AG20443 (cell line): ENCODE results near the gene NFIA.

Experiments
- DNase-seq: peaks from one replicate; pipeline ENCODE4 v3.0.0; 2012; ENCODE audit warnings: low spot score, mixed read lengths

NFIA gene

DNA sequence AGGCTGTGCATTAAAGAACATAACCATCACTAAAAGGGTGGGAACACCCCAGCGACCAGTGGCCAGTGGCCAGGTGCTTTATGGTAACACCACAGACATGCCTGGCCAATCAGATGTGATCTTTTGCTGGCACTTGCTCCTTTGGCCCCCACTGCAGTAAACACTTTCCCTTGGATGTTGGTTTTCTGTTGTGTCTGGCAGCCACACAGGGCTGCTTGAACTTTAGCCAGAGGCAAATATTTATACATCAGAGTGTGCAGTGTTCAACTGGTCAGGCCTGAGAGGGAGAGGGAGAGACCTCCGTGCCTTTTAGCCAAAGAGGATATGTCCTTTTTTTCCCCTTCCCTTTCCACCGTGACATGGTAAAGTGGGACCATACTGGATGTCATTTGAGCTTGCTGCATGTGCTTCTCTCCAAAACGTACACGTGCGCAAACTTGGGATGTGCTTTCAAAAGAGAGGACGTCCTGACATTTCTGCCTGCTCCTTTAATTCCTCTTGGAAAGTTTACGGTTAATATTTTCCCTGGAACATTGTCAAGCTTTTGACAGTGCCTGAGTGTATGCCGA is 101.2 kb downstream of the NFIA start:
- DNase-seq = peak; percentile 14

DNA sequence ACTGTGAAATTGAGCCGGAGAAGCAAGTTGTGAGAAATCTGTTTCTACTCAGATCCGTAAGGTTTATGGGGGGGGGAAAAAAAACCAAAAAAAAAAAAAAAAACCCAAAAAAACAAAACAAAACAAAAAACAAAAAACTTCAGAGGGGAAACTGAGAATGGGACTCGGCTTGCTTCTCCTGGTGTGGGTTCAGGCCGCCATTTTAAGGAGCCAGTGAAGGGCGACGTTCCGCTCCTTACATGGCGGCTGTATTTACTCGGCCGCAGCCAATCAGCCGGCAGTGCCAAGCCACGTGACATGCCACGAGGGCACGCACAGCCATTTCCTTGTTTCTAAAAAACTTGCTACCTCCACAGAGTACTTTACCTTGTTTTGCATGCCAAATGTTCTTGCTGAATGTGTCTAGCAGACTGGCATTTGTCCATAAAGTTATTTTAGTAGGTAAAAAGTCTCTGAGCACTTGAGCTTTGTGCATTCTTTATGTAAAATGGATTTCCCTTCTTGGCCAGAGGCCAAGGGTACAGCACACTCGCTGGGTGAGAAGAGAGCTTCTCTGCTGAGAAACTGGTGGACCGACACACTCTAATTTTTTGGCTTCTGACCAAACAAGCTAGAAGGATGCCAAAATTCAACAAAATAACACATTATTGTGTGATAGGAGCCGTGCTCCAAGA is 101.8 kb downstream of the NFIA start:
- DNase-seq = peak; percentile 89

DNA sequence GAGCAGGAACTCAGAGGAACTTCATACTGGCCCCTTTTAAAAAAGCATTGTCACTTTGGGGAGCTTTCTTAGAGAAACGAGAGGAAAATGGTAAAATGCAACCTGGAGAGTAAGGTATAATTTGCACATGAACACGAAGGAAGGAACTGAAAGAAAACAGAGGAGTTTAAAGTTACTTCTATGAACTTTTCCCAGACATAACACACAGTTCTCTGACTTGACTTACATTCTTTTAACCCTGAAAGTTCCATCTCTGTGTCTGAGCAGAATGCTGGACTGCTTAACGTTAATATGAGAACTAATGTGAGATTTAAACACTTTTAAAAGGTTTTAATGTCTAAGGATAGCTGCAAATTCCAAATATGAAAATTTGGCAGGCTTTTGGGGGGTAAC is 102.3 kb downstream of the NFIA start:
- DNase-seq = no peak

DNA sequence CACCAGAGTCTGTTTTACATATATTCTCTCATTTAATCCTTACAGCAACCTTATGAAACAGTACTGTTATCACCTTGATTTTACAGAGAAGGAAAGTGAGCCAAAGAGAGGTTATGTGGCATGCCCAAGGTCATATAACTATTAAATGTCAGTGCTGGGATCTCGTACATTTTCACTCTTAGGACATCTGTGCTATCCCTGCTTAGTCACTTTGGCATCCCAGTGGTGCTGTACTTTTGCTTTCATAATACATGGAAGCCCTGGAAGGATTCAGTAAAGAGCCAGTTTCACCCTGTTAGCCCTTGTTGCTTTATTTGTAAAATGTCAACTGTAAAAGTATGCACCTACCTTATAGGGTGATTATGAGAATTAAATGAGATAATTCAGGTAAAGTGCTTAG is 104.4 kb downstream of the NFIA start:
- peak; percentile 31 for DNase-seq

DNA sequence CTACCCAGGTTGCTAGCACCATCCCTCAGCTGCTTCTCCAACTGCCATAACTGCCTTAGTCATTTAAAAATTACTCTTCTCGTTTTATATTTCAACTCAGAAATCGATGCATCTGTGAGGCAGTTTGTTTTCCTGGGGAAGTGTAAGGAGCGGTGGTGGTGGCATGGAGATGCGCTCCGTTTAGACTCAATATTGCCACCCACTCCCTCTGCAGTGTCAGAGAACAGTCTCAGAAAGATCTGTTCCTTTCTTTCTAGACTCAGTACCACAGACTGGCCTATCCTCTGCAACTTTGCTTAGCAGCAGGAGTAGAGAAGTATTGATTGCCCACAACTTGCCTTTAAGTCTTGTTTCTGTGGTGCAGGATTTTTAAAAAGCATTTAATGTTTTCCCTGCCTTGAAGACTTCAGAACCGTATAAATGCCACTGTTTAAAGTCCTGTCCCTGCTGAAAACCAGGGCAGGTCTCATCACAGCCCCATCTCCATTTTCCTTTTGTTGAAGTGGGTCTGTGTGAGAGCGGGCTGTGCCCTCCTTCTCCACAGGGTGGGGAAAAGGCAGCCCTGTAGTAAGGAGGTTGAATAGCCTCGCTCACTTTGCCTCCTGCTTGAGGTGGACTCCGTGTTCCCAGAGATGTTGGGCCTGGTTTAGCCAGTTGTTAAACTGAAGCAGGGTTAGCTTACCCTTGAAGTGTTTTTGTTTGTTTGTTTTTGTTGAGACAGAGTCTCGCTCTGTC is 105.2 kb downstream of the NFIA start:
- no peak for DNase-seq

DNA sequence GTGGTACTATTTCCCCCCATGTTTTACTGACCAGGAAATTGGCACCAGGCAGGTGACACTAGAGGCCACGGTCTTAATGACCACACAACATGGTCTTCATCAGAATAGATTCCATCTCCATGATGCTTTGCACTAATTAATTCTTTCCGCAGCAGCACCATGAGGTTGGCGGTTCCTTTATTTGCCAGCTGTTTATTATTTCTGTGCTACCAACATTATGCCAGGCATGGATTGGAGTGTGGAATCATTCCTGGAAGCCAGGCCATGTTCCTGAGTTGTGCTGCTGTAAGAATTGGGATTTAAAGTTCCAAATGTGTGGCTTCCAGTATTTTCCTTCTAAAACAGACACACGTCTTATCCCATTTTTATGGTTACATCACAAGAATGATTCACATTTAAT is 107.8 kb downstream of the NFIA start:
- no peak for DNase-seq

DNA sequence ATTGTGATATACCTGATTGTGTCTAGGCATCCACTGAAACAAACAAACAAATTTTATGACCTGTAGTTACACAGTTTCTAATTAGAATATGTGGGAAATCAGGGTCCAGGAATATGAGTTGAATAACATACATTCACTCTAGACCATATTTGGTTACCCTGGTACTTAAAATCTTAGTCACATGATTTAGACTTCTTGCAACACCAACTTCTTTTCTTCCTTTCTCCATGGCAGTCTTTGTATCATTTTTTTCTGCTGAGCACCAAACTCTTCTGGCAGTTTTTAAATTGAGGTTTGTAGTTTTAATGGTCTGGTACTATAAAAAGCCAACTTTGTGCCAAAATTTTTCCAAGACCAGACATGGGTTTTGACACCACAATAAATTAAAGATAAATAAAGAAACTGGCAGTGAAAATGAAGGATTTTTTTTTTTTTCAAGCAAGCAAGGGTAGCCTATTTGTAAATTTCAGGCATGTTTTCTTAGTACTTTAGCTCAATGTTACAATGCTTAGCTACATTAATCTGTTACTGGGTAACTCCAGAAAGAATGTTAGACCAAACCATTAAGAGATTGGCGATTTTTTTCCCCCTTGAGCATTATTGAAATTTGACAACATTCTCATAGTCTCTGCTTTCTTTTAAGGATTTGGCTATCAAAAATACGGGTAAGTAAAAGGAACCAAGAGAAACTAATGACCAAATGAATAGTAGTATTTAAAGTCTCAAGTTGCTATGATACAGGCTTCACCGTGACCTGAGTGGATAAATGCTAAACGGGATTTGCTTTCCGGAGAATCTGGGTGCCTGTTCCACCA is 108.5 kb downstream of the NFIA start:
- DNase-seq = no peak

DNA sequence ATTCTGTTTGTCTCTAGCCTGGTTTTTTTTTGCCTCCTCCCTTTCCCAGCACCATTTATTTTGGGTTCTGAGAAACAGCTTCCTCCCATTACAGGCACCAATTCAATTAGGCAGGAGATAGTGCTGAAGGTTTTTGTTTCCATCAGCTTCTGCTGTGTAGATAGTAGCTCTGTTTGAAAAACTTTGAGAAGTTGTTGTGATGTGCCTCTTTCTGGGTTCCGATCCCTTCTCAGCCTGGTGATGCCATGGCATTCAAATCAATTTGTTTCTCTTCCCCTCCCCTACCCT is 109.0 kb downstream of the NFIA start:
- no peak for DNase-seq

DNA sequence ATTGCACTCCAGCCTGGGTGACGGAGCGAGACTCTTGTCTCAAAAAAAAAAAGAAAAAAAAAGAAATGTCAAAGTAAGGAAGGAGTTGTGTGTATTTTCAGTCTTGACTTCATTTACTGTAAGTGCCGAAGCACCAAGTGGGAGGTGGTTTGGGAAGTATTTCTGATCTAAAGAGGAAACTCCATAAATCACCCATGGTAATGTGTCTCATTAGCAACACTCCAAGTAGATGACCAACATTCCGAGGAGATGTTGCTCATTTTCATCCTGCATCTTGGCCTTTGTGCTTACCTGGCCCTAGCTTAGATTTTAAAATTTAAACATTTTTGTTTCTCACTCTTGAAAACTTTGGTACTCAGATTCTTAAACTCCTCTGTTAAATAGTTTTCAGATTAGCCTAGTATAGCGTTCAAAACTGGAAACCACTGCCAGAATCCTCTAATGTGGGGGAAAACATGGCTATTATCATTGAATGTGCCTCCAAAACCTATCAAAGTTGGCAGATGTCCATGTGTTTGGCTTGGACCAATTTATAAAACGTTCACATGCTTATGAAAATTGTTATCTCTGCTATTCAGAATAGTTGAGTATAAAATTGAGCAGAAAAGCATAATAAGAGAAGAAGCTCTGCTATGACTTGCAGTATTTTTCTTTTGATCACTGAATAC is 110.4 kb downstream of the NFIA start:
- no peak for DNase-seq

DNA sequence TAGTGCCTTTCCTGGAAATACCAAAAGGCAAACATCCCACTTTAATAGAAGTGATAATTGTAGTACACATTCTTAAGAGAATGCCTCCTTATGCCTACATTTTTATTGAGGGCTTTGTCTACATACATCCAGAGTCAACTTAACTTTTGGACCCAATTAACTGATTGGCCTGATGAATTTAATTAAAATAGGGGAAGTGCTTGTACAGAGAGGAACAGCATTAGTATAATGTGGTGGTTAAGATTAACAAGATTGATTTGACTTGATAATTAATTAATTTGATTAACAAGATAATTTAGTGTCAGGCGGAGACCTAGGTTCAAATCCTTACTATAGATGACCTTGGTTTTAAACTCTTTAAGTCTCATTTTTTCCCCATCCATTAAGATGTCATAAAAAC is 111.4 kb downstream of the NFIA start:
- no peak for DNase-seq

DNA sequence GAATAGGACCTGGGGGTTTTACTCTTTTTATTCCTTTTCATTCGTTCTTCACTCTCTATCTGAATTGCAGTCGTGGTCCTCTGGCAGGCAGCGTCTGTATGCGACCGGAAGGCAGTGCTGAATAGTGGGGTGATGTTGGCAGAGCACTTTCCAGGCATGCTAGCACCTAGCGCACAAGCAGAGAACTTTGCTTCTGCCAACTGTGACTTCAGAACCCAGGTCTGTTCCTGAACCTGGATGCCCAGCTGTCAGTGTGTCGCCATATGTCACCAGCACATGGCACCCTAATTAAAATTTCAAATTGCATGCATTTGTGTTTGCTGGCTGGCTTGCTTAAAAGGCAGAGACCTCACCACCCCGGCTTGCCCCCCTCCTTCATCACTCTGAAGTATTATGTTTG is 116.2 kb downstream of the NFIA start:
- no peak for DNase-seq

DNA sequence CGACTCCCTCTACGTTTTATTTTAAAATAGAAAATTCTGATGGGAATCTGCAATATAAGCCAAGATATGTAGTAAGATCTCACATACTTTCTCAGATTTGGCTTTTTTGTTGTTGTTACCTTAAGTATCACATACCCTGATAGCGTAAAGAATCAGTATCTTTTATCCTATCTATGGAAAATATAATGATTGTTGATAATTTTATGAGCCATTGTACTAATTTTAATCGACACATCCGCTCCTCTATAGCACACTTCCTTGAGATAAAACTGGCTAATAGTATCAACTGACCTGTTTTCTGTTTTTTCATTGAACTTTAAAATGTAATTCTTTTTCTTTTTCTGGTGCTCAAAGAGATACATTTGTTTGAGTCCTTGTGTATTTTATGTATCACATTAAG is 118.7 kb downstream of the NFIA start:
- no peak for DNase-seq

DNA sequence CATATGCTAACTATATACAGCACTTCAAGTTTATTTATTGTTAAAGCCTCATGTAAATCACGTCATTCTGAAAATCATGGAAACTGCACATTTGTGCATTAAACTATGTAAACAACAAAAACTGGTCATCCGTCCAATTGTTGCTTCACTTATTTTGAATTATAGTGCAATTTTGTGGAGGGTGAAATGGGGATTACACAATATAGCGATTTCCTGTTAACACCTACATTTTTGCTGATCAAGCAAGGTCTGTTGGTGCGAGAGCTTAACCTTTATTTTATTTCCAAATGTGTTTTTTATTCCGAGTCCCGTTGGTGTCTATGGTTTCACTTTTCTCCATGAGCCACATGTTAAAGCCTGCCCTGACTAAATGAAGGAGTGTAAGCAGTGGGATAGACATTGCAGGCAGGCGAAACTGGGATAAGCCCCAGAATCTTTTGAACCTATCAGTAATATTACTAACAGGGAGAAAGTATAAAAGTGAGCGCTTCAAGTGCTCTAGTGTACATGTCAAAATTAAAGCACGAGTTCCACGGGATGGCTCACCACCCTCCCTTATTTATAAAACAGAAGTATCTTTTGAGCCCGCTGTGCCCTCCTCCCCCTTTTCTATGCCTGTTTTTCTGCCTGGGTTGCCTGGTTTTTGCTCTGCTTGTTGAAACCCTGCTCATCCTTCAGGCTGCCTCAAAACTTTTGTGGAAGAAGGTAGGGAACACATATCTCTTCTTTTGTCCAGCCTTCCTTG is 120.7 kb downstream of the NFIA start:
- DNase-seq = peak; percentile 37

DNA sequence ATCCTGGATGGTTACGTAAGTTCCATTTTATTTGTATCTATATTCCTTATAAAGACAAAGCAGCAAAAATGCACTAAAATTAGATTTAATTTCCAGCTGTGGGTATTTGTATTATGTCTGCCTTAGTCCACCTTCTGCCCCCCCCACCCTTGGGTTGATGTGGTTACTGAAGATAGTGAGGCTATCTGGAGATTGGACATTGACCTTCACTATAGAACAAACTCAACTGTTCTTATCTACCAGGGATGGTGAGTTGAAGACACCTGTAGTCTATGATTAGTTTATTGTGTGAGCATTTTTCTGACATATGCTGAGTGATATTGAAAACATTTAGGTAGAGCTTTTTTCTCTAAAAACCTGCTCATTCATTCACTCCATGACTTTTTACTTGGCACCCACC is 122.2 kb downstream of the NFIA start:
- no peak for DNase-seq

DNA sequence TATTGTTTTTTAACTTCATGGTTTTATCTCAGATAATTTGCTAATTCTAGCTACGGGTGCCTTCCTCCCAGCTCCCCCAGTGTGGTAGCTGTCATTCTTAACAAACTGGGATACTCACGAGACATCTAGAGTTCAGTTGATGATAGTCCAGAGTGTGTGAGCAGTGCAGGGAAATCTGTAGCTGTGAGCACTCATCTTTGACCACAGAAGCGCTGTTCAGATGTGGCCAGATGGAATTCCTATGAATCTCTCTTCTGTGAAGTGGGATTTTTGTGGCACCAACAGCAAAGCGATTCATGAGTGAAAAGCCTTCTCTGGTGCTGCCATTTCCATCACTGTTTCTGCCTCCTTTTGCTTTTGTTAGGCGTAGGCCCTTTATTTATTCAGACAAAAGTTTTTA is 125.1 kb downstream of the NFIA start:
- no peak for DNase-seq

DNA sequence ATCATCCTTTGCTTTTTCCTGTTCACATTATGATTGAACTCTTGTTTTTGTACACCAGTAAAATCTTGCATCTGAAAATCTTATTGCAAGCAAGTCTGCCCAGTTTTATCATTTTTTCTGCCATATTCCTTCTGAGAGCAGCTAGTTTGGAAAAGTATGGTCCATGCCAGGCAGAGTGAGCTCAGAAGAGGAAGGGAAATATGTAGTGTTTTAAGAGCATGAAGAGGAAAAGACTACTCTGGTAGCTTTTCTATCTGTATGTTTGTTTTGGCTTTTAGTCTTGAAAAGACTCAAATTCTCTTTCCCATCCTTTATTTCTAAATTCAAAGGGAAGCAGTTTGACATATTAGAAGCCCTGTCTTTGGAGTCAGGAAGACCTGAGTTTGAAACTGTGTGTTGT is 125.8 kb downstream of the NFIA start:
- DNase-seq = no peak

DNA sequence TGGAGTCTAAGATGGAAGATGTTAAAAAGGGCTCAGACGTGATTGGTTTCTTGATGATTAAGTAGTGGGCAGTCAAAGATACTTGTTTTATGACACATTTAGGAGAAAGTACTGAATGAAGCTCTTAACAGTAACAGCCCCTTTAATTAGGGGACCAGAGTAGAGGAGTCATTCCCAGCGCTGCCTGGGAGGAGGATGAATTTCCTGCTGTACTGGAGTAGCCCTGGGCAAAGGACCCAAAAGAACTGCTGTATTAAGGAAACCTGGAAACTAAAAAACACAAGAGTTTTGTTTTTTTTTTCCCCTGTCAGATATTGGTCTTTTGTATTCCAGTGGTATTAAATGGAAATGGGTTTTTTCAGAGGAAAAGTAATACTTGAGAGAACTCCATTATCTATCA is 126.5 kb downstream of the NFIA start:
- no peak for DNase-seq

DNA sequence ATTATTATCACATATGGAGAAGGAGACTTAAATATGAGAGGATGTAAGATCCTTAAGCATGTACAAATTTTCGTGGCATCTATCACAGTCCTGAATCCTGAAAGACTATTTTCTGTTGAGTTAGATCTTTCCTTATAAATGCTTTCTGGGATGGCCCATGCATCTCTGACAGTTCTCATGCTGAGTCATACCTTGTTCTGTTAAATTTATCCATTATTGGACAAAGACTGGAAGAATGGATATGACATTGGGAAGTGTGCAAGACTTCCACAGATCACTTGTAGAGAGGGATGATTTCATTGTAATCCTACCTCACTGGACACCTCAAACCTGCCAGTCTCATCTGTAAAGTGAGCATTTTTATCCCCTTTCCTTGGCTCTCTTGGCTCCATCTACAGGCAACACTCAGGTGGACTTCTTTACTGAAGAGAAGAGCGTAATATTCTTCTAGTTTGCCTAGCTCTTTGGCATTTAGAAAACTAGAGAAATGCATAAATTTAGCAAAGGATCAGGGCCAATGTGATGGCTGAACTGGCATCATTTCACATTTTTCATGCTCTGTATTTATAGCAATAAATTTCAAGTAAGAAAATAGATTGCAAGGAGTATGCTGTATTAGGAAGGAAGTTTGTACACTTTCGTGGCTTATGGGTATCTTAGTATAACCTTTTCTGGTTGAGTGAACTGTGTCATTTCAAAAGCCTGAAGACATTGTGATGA is 128.2 kb downstream of the NFIA start:
- no peak for DNase-seq

DNA sequence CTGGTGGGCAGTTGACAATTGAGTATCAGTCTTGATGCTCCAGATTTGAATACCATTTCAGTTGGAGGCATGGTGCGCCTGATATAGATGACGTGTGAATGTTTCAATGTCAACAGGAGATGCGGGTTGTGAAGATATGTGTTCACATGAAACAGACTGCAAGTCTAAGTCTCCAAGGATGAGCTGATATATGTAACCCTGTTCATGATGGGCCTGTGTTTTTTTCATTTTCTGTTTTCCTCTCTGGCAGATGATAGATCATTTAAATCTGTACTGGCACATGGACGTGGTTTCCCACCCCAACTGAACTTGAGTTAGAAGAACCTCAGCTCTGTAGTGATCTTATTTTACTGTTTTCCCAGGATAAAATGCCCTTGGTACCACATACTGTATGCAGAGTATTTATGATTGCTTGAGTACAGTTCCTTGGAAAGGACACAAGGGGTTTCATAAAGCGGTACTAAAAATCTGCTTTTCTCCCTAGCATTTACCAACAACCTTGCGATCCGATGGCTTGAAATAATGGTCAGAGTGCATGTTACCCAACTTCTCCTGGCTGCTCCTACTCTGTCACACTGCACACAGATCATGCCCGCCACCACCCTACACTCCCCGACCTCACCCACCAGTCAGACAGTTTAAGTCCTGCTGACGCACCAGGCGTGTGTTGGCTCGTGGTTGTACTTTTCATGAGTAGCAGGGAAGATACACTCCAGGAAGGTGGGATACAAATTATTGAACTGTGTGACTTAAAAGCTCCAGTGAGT is 131.1 kb downstream of the NFIA start:
- DNase-seq = no peak

DNA sequence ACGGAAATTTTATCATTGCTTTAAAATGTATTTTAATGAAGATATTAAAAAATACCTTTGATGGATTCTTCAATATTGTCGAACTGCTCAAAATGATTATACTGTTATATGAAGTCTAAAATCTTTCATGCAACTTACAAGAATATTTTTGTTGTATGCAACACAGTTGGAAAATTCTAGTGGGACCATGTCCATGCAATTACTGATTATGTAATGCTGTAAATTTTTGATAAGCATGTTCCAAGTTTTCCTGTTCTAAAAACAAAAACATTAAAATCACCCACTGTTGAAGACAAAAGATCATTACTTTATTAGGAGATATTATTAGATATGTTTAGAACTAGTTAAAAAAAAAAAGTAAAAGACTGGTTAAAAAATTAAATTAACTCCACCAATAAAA is 132.8 kb downstream of the NFIA start:
- DNase-seq = no peak
